NCI-H1694 treated with DMSO at 0.1 percent for 48 hours (cell line): ENCODE measurements around the gene CELF3.
"Not testable (repeated sequence)": the region's sequence is repeated elsewhere in the genome, so short reads cannot be mapped to it uniquely, and the experiment has no call there.

Experiments used
- DNase-seq: peaks from one replicate; lab custom pipeline; 2025; lab: John Stamatoyannopoulos, UW

The CELF3 gene

GRCh38 chr1:151703813-151704212, 12.8 kb downstream of the CELF3 start:
- DNase-seq, result no peak

- no peak for DNase-seq
Measured at GRCh38 chr1:151702936-151703335, 13.7 kb downstream of the CELF3 start.

DNA sequence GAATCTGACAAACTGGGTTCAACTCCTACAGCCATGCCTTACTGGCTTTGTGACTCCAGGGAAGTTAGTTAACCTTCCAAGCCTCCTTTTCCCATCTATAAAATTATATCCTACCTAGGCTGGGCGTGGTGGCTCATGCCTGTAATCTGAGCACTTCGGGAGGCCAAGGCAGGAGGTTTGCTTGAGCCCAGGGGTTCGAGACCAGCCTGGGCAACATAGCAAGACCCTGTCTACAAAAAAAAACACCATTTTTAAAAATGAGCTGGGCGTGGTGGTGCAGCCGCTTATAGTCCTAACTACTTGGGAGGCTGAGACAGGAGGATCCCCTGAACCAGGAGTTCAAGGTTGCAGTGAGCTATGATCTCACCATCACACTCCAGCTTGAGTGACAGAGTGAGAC, 15.1 kb downstream of the CELF3 start:
- DNase-seq, result no peak

DNA sequence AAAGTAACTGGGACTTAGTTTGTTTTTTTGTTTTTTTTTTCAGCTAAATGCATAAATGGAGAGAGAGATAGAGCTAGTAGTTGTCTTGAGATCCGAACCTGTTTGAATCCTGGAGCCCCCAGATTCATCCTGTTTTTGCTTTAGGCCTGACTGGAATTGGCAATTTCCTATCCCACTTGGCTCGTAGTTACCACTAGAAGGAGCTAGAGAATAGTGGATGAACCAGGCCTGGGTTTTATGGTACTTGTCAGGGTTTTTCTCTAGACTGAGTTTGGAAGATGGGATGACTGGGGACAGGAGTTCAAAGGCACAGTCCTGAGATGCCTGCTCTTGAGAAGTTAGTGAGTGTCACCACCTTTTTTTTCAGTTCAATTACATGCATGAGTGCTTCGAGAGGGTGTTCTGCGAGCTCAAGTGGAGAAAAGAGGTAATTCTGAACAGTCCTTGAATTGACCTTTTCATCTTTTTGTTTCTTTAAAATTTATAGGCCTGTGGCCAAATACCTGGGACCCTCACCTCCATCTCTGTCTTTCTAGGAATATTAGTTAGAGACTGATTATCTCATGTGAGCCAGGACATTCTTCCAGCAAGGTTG, 23.4 kb downstream of the CELF3 start:
- peak; percentile 77 for DNase-seq

DNA sequence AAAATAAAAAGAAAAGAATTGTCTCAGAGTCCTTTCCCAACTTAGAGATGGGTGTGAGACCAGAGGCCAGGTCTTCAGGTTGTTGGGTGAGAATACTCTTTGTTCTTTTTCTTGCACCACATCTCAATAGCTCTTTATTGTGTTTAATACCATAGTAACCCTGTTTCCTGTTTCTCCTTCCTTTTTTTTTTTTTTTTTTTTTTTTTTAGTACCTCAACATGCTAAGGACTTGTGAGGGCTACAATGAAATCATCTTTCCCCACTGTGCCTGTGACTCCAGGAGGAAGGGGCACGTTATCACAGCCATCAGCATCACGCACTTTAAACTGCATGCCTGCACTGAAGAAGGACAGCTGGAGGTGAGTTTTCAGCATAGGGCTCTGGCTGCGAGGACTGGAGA, 24.4 kb downstream of the CELF3 start:
- no peak for DNase-seq

GRCh38 chr1:151689494-151689893, 27.1 kb downstream of the CELF3 start:
- no peak for DNase-seq

DNA sequence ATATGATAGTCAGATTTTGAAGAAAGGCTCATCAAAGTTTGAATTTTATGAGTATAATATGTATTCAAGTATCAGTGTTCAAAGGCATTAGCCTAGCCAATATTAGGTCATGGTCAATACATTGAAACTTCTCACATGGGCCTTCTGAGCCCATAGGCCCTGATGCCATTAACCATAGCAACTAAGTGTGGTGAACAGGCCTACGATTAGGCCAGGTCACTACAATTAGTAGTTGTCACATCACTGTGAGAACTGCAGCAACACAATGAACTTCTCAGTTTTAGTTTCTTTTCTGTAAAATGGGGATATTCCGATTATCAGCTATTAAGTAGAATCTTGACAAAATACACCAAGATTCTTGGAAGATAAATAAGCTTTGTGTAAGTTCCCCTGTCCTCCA, 30.0 kb downstream of the CELF3 start:
- no peak for DNase-seq

- DNase-seq, result no peak
Measured at GRCh38 chr1:151684128-151684527, 32.5 kb downstream of the CELF3 start.

- DNase-seq, result not testable (repeated sequence)
Measured at GRCh38 chr1:151682901-151683300, 33.7 kb downstream of the CELF3 start.

DNA sequence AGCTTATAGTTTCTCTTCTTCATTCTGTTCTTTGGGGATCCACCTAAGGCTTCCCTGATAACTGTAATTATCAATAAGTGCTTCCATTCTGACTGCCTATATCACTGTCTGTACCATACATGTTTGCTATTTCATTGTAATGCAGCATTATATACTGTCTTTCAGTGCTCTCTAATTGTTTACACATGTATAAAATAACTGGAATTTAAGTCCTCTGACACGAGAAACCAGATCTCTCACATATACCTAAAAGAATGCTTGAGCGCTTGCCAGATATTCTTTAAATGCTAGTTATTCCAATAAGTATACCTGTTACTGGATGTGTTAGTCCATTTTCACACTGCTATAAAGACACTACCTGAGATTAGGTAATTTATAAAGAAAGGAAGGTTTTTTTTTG, 34.7 kb downstream of the CELF3 start:
- DNase-seq, result no peak

DNA sequence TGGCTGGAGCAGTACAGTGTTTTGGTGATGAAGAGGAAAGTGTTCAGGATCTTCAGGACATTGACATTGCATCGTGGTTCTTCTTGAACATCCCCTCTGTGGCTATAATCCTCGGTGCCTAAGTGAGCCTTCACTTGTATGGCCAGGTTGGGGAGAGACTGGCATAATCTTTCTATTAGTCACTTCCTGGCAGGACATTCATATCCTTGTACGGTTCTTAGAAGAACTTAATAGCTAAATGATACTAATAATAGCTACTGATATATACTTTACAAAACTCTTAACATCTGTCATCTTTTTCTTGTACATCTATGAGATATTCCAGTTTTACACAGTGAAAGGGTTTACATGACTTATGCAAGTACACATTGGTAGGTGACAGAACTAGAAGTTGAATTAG, 35.8 kb downstream of the CELF3 start:
- no peak for DNase-seq

DNA sequence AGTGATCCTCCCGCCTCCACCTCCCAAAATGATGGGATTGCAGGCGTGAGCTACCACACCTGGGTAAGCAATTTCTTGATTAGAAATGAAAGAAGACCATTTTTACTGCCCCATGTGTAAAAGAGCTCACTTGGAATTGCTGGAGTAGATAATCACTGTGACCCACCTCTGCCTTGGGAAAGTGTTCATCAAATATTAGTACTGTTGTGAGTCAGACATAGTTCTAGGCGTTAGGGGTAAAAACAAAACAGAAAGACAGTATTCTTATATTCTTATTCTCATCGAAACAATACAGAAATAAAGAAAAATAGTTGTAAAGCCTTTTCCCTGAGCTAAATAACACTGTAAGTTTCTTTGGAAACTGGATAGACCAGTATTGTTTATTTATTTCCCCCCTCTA, 36.2 kb downstream of the CELF3 start:
- no peak for DNase-seq

DNA sequence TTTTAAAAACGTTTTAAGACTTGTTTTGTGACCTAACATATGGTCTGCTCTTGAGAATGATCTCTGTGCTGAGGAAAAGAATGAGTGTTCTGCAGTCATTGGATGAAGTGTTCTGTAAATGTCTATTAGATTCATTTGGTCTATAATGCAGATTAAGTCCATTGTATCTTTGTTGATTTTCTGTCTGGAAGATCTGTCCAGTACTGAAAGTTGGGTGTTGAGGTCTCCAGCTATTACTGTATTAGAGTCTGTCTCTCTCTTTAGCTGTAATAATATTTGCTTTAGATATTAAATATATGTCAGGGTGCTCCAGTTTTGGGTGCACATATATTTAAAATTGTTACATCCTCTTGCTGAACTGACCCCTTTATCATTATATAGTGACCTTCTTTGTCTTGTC, 43.2 kb downstream of the CELF3 start:
- no peak for DNase-seq

GRCh38 chr1:151670036-151670675, 46.4 kb downstream of the CELF3 start:
- DNase-seq, result not testable (repeated sequence)

DNA sequence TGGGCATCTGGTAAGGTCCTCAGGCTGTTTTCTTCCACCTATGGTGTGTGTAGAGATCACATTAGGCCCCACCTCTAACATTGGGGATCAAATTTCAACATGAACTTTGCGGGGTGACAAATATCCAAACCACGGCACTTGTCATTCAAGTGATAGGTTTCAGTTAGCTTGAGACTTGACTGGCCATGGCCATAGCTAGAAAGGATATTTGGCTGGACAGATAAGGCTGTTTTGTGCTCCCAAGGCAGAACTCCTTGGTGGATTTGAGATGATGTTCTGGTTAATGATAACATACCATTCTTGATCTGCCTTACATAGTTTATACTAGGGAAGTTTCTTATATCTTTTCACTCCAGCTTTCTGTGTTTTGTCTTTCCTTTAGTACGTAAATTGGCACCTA, 48.5 kb downstream of the CELF3 start:
- no peak for DNase-seq

- DNase-seq, result no peak
Measured at GRCh38 chr1:151661751-151662150, 54.9 kb downstream of the CELF3 start.

DNA sequence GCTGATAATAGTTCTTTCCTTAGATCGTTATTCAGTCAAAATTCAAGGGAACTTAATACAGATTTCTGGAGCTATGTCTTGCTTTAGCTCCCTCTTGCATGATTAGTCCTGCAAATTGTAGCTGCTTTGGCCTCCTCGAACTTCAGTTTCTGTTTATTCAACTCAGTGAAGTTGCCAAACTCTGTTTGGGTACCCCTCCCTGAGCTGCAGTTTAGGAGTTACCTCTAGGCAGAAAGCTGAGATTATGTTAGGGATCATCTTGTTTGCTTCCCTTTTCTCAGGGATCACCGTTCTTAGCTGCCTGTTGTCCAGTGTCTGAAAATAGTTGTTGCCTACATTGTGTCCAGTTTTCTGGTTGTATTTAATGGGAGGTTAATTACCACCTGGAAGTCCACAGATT, 61.2 kb downstream of the CELF3 start:
- DNase-seq, result no peak

GRCh38 chr1:151653397-151653796, 63.2 kb downstream of the CELF3 start:
- DNase-seq, result no peak
